Rectal smooth muscle tissue (tissue), 1 donor: ENCODE data around the gene IFNGR1.

Source experiments
- H3K27ac ChIP-seq: one replicate; pipeline ENCODE4 v1.7.0; 2013; ENCODE audit warnings: low read depth, low read length, inconsistent platforms
- H3K27me3 ChIP-seq: one replicate; pipeline ENCODE4 v1.7.0; 2013; ENCODE audit warnings: low read length; ENCODE audit not compliant: control insufficient read depth, insufficient read depth
- H3K36me3 ChIP-seq: one replicate; pipeline ENCODE4 v1.7.0; 2013; ENCODE audit warnings: low read length; ENCODE audit not compliant: control insufficient read depth, insufficient read depth
- H3K4me1 ChIP-seq: one replicate; pipeline ENCODE4 v1.7.0; 2013; ENCODE audit warnings: low read length; ENCODE audit not compliant: control insufficient read depth, insufficient read depth
- H3K4me3 ChIP-seq: one replicate; pipeline ENCODE4 v1.7.0; 2013; ENCODE audit warnings: low read length
- H3K9ac ChIP-seq: one replicate; pipeline ENCODE4 v1.7.0; 2013; ENCODE audit warnings: low read length

Gene IFNGR1

GRCh38 chr6:137218917-137219663 is at the start of gene IFNGR1:
TSS of gene IFNGR1 (minus strand) at chr6:137219385. CDS start at chr6:137219327, 58 bp downstream.
- Histone ChIP-seq H3K27ac (peak within 1 kb of the TSS; percentile 98), H3K4me1 (peaks cover 8% of the 10 kb centered on the region)

GRCh38 chr6:137268911-137269310 is 49.7 kb upstream of the IFNGR1 start:
- no peaks in the 10 kb centered on the region for H3K36me3 ChIP-seq
- no peaks in the 10 kb centered on the region for H3K4me1 ChIP-seq
- no peak overlapping the region for H3K4me3 ChIP-seq
- H3K27me3 ChIP-seq, result no peaks in the 10 kb centered on the region
- no peak overlapping the region for H3K9ac ChIP-seq
- no peak overlapping the region for H3K27ac ChIP-seq

More at GRCh38 chr6:137218917-137219663, at the start of gene IFNGR1:
- Histone ChIP-seq H3K36me3 (no peaks in the 10 kb centered on the region), H3K9ac (peak within 1 kb of the TSS; percentile 99), H3K27me3 (no peaks in the 10 kb centered on the region), H3K4me3 (peak within 1 kb of the TSS; percentile 97)

- Histone ChIP-seq H3K27ac (no peak overlapping the region), H3K4me1 (no peaks in the 10 kb centered on the region), H3K27me3 (no peaks in the 10 kb centered on the region), H3K9ac (no peak overlapping the region), H3K4me3 (no peak overlapping the region), H3K36me3 (no peaks in the 10 kb centered on the region)
Measured at GRCh38 chr6:137266309-137266586, 47.1 kb upstream of the IFNGR1 start.

GRCh38 chr6:137265561-137266308 is 46.5 kb upstream of the IFNGR1 start:
- Histone ChIP-seq H3K36me3 (no peaks in the 10 kb centered on the region), H3K9ac (no peak overlapping the region), H3K4me3 (no peak overlapping the region), H3K4me1 (no peaks in the 10 kb centered on the region), H3K27ac (no peak overlapping the region), H3K27me3 (no peaks in the 10 kb centered on the region)

- no peak overlapping the region for H3K9ac ChIP-seq
- no peaks in the 10 kb centered on the region for H3K27me3 ChIP-seq
- no peak overlapping the region for H3K27ac ChIP-seq
- H3K4me1 ChIP-seq, result no peaks in the 10 kb centered on the region
- no peak overlapping the region for H3K4me3 ChIP-seq
- no peaks in the 10 kb centered on the region for H3K36me3 ChIP-seq
Measured at GRCh38 chr6:137264311-137265075, 45.3 kb upstream of the IFNGR1 start.

GRCh38 chr6:137261761-137262160 is 42.6 kb upstream of the IFNGR1 start:
- H3K9ac ChIP-seq, result no peak overlapping the region
- no peak overlapping the region for H3K27ac ChIP-seq
- H3K27me3 ChIP-seq, result no peaks in the 10 kb centered on the region
- no peaks in the 10 kb centered on the region for H3K4me1 ChIP-seq
- H3K36me3 ChIP-seq, result no peaks in the 10 kb centered on the region
- no peak overlapping the region for H3K4me3 ChIP-seq

GRCh38 chr6:137261361-137261760 is 42.2 kb upstream of the IFNGR1 start:
- Histone ChIP-seq H3K4me1 (no peaks in the 10 kb centered on the region), H3K27ac (no peak overlapping the region)

GRCh38 chr6:137260217-137260616 is 41.0 kb upstream of the IFNGR1 start:
- no peak overlapping the region for H3K4me3 ChIP-seq
- no peaks in the 10 kb centered on the region for H3K4me1 ChIP-seq
- no peaks in the 10 kb centered on the region for H3K27me3 ChIP-seq
- H3K9ac ChIP-seq, result no peak overlapping the region
- no peak overlapping the region for H3K27ac ChIP-seq
- H3K36me3 ChIP-seq, result no peaks in the 10 kb centered on the region

More at GRCh38 chr6:137261361-137261760, 42.2 kb upstream of the IFNGR1 start:
- Histone ChIP-seq H3K27me3 (no peaks in the 10 kb centered on the region), H3K4me3 (no peak overlapping the region), H3K9ac (no peak overlapping the region), H3K36me3 (no peaks in the 10 kb centered on the region)

- Histone ChIP-seq H3K9ac (no peak overlapping the region), H3K4me1 (no peaks in the 10 kb centered on the region), H3K36me3 (no peaks in the 10 kb centered on the region), H3K27me3 (no peaks in the 10 kb centered on the region), H3K27ac (no peak overlapping the region), H3K4me3 (no peak overlapping the region)
Measured at GRCh38 chr6:137259349-137259748, 40.2 kb upstream of the IFNGR1 start.

GRCh38 chr6:137258170-137258569 is 39.0 kb upstream of the IFNGR1 start:
- no peak overlapping the region for H3K4me3 ChIP-seq
- no peaks in the 10 kb centered on the region for H3K4me1 ChIP-seq
- no peaks in the 10 kb centered on the region for H3K36me3 ChIP-seq
- H3K9ac ChIP-seq, result no peak overlapping the region
- no peaks in the 10 kb centered on the region for H3K27me3 ChIP-seq
- H3K27ac ChIP-seq, result no peak overlapping the region

- H3K27me3 ChIP-seq, result no peaks in the 10 kb centered on the region
- no peak overlapping the region for H3K4me3 ChIP-seq
- H3K36me3 ChIP-seq, result no peaks in the 10 kb centered on the region
- H3K4me1 ChIP-seq, result no peaks in the 10 kb centered on the region
- H3K9ac ChIP-seq, result no peak overlapping the region
- H3K27ac ChIP-seq, result no peak overlapping the region
Measured at GRCh38 chr6:137256350-137257103, 37.3 kb upstream of the IFNGR1 start.

- Histone ChIP-seq H3K36me3 (no peaks in the 10 kb centered on the region), H3K27ac (no peak overlapping the region), H3K9ac (no peak overlapping the region), H3K4me1 (no peaks in the 10 kb centered on the region), H3K4me3 (no peak overlapping the region), H3K27me3 (no peaks in the 10 kb centered on the region)
Measured at GRCh38 chr6:137254966-137255365, 35.8 kb upstream of the IFNGR1 start.
